Natural killer cell (primary cell): ENCODE results near the gene MYZAP. TPM values are rescaled to one million over a fixed set of nuclear protein-coding genes. Genes with fewer than 3 reads are reported as not detected.

Experiments
- ATAC-seq, 3 donors: fragments of 150-1000 bp in 2 of 3; fragments of 200-7000 bp in 1 of 3; cut with Tn5 transposase; 1 replicate in 1 of 3; 2 replicates in 2 of 3; pipeline ENCODE4 v1.10.0; 2021; ENCODE audit warnings: mild to moderate bottlenecking in 2 of 3, moderate library complexity in 2 of 3
- DNase-seq, 2 donors: peaks; one replicate each; pipeline versions ENCODE4 v3.0.0 to v3.0.0-alpha.2; 2013 to 2021; ENCODE audit warnings: mixed read lengths in 1 of 2
- H3K27ac ChIP-seq: one replicate; pipeline ENCODE4 v1.5.1; 2013; ENCODE audit warnings: mild to moderate bottlenecking, low read length
- H3K27me3 ChIP-seq: one replicate; pipeline ENCODE4 v1.6.1; 2013; ENCODE audit warnings: low read length; ENCODE audit not compliant: control insufficient read depth, insufficient read depth
- H3K36me3 ChIP-seq: one replicate; pipeline ENCODE4 v1.6.1; 2013; ENCODE audit warnings: low read length; ENCODE audit not compliant: control insufficient read depth, insufficient read depth
- H3K4me1 ChIP-seq: one replicate; pipeline ENCODE4 v1.6.1; 2013; ENCODE audit warnings: low read length; ENCODE audit not compliant: control insufficient read depth, insufficient read depth
- H3K4me3 ChIP-seq: one replicate; pipeline ENCODE4 v1.5.1; 2013; ENCODE audit warnings: low read length
- H3K9me3 ChIP-seq: one replicate; pipeline ENCODE4 v1.6.1; 2013; ENCODE audit warnings: low read length; ENCODE audit not compliant: control insufficient read depth, insufficient read depth
- H3K27ac Mint-ChIP-seq, 2 donors: one replicate each; pipeline ENCODE4 v1.8.0; 2022; ENCODE audit warnings: mild to moderate bottlenecking in 2 of 2, mixed read lengths in 2 of 2, moderate library complexity in 1 of 2
- H3K27me3 Mint-ChIP-seq, 2 donors: one replicate each; pipeline ENCODE4 v1.8.0; 2022; ENCODE audit warnings: low read depth in 2 of 2, mixed read lengths in 2 of 2
- H3K36me3 Mint-ChIP-seq: one replicate; pipeline ENCODE4 v1.8.0; 2022; ENCODE audit warnings: mixed read lengths
- H3K4me1 Mint-ChIP-seq, 2 donors: one replicate each; pipeline ENCODE4 v1.8.0; 2022; ENCODE audit warnings: mixed read lengths in 2 of 2
- H3K4me3 Mint-ChIP-seq: one replicate; pipeline ENCODE4 v1.8.0; 2022; ENCODE audit warnings: mild to moderate bottlenecking, moderate library complexity, mixed read lengths
- H3K9me3 Mint-ChIP-seq, 2 donors: one replicate each; pipeline ENCODE4 v1.8.0; 2022; ENCODE audit warnings: mixed read lengths in 2 of 2
- WGBS: methylation state at CpG from one replicate; pipeline ENCODE4 v1.1.7; 2013; ENCODE audit warnings: missing lambda C conversion rate; ENCODE audit not compliant: insufficient coverage; 5-methylcytosine and 5-hydroxymethylcytosine counted together
- intact Hi-C: fragments of 100-400 bp; cut with micrococcal nuclease; formaldehyde crosslinking; loops from one replicate; pipeline ENCODE4 v1.14.2; 2022
- total RNA-seq, 4 donors: library from RNA; stranded (reverse); fragments of 120-200 nt in 1 of 4; gene quantifications; one replicate each; pipeline versions ENCODE4 v1.2.3 to v1.2.4, GENCODE V29; 2013 to 2022
- TF ChIP-seq, protein P1 (sequence below): fragments of 200-600 bp; IDR thresholded peaks from one replicate; pipeline ENCODE4 v1.8.0; 2022; ENCODE audit warnings: antibody characterized with exemption

Gene MYZAP
- total RNA-seq, 3 donors from 2014 or later (not counting 1 experiment from before 2014, with no cell fraction given), result not detected

- Mint-ChIP-seq H3K27ac (no peak overlapping the region), H3K4me1 (no peaks in the 10 kb centered on the region), H3K9me3 (no peaks in the 10 kb centered on the region), H3K36me3 (no peaks in the 10 kb centered on the region), H3K27me3 (peaks cover 4 to 7% of the 10 kb centered on the region in 2 donors), H3K4me3 (no peak overlapping the region)
- Histone ChIP-seq H3K36me3 (no peaks in the 10 kb centered on the region), H3K4me3 (no peak overlapping the region), H3K27ac (no peak overlapping the region), H3K27me3 (no peaks in the 10 kb centered on the region), H3K9me3 (no peaks in the 10 kb centered on the region), H3K4me1 (no peaks in the 10 kb centered on the region)
- no peak for DNase-seq
- intact Hi-C loops, result no loop called here
- ATAC-seq, result no peak
- TF ChIP-seq, protein P1, sequence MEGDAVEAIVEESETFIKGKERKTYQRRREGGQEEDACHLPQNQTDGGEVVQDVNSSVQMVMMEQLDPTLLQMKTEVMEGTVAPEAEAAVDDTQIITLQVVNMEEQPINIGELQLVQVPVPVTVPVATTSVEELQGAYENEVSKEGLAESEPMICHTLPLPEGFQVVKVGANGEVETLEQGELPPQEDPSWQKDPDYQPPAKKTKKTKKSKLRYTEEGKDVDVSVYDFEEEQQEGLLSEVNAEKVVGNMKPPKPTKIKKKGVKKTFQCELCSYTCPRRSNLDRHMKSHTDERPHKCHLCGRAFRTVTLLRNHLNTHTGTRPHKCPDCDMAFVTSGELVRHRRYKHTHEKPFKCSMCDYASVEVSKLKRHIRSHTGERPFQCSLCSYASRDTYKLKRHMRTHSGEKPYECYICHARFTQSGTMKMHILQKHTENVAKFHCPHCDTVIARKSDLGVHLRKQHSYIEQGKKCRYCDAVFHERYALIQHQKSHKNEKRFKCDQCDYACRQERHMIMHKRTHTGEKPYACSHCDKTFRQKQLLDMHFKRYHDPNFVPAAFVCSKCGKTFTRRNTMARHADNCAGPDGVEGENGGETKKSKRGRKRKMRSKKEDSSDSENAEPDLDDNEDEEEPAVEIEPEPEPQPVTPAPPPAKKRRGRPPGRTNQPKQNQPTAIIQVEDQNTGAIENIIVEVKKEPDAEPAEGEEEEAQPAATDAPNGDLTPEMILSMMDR, result no peak
- WGBS, result 72% methylated on average over 4 of the region's 4 CpGs
Measured at GRCh38 chr15:57550640-57551039, 41.1 kb upstream of the MYZAP start.

- 80% methylated on average over 16 of the region's 16 CpGs for WGBS
- Mint-ChIP-seq H3K4me1 (no peaks in the 10 kb centered on the region), H3K4me3 (no peak overlapping the region), H3K27ac (no peak overlapping the region), H3K27me3 (peaks cover 4 to 7% of the 10 kb centered on the region in 2 donors), H3K9me3 (no peaks in the 10 kb centered on the region), H3K36me3 (no peaks in the 10 kb centered on the region)
- H3K27me3 ChIP-seq, result no peaks in the 10 kb centered on the region
- H3K4me1 ChIP-seq, result no peaks in the 10 kb centered on the region
- H3K4me3 ChIP-seq, result no peak overlapping the region
- no peak for ATAC-seq
- TF ChIP-seq, protein P1, result no peak
- H3K9me3 ChIP-seq, result no peaks in the 10 kb centered on the region
- DNase-seq, result no peak
- intact Hi-C loops, result no loop called here
- H3K27ac ChIP-seq, result no peak overlapping the region
- H3K36me3 ChIP-seq, result no peaks in the 10 kb centered on the region
Measured at GRCh38 chr15:57551715-57552677, 39.7 kb upstream of the MYZAP start.

- Histone ChIP-seq H3K9me3 (no peaks in the 10 kb centered on the region), H3K36me3 (no peaks in the 10 kb centered on the region), H3K27me3 (no peaks in the 10 kb centered on the region), H3K4me1 (no peaks in the 10 kb centered on the region), H3K27ac (no peak overlapping the region), H3K4me3 (no peak overlapping the region)
- Mint-ChIP-seq H3K36me3 (no peaks in the 10 kb centered on the region), H3K4me3 (no peak overlapping the region), H3K4me1 (no peaks in the 10 kb centered on the region), H3K27ac (no peak overlapping the region), H3K27me3 (peaks cover 4 to 7% of the 10 kb centered on the region in 2 donors), H3K9me3 (no peaks in the 10 kb centered on the region)
- DNase-seq, result no peak
- TF ChIP-seq, protein P1, result no peak
- 79% methylated on average over 8 of the region's 8 CpGs for WGBS
- intact Hi-C loops, result no loop called here
- ATAC-seq, result no peak
Measured at GRCh38 chr15:57552678-57553334, 38.9 kb upstream of the MYZAP start.
